ENCODE measurements around the gene KCNE3. TPM values are rescaled to one million over a fixed set of nuclear protein-coding genes. Genes with fewer than 3 reads are reported as not detected.

KCNE3 gene
- total and polyA plus RNA-seq, 2 of the 13 experiments (the other 11 are each of a cell fraction or from before 2014, with no cell fraction given): 0.33 to 2.2 TPM

GRCh38 chr11:74490941-74491340, 23.6 kb upstream of the KCNE3 start:
- Histone ChIP-seq H3K27ac (ENCODE audit: extremely low read length, insufficient read depth, low read length) (no peak overlapping the region), H3K4me2 (ENCODE audit: low read depth, low read length) (no peak overlapping the region), H2AFZ (ENCODE audit: low read length) (no peak overlapping the region), H3K27me3 (ENCODE audit: control insufficient read depth in 1 of 2, insufficient read depth in 2 of 2, low read length in 2 of 2) (no peaks in the 10 kb centered on the region; a peak in 1 of 5 replicates), H3K4me1 (ENCODE audit: insufficient read depth, low read length) (peaks cover 29% of the 10 kb centered on the region), H3K9ac (ENCODE audit: insufficient read depth, low read depth, low read length) (no peak overlapping the region), H3K4me3 (replicated peaks in 1 of 3; ENCODE audit: insufficient read depth in 1 of 3, low read depth in 2 of 3, low read length in 3 of 3) (no peak overlapping the region), H4K20me1 (ENCODE audit: insufficient read depth, low read length) (no peaks in the 10 kb centered on the region), H3K36me3 (replicated peaks in 1 of 2; ENCODE audit: control insufficient read depth in 1 of 2, insufficient read depth in 2 of 2, low read length in 2 of 2) (no peaks in the 10 kb centered on the region), H3K79me2 (ENCODE audit: insufficient read depth, low read length) (no peaks in the 10 kb centered on the region), H3K9me3 (ENCODE audit: low read length) (no peaks in the 10 kb centered on the region)
- FAIRE-seq (no peak), ATAC-seq (no peak), DNase-seq (ENCODE audit: low spot score) (no peak)
- in situ Hi-C loops (cut with HindIII; ENCODE audit: extremely low pct_ligation_motif_present, low pct_unique_long_range_greater_than_20kb): no loop called here
- no peak for TF ChIP-seq EHMT2 (IDR thresholded peaks at IDR 0.05; ENCODE audit: borderline replicate concordance, low read depth, low read length)
- TF ChIP-seq ATRX (CRISPR knock-in tag; IDR thresholded peaks at IDR 0.05; ENCODE audit: borderline replicate concordance): no peak
- TF ChIP-seq GTF3A (CRISPR knock-in tag; conservative IDR thresholded peaks at IDR 0.05): no peak
- no peak for TF ChIP-seq NFKBIZ (CRISPR knock-in tag; IDR thresholded peaks at IDR 0.05)
- TF ChIP-seq ZNF550 (CRISPR knock-in tag; IDR thresholded peaks at IDR 0.05; ENCODE audit: borderline replicate concordance): no peak
- no peak for TF ChIP-seq ZNF512 (CRISPR knock-in tag; IDR thresholded peaks at IDR 0.05)
- no peak for TF ChIP-seq RFX5 (IDR thresholded peaks at IDR 0.05; ENCODE audit: low read depth, low read length)
- no peak for TF ChIP-seq ZNF383 (CRISPR knock-in tag; IDR thresholded peaks at IDR 0.05; ENCODE audit: borderline replicate concordance)
- intact Hi-C loops (cut with micrococcal nuclease; ENCODE audit: unreplicated experiment): no loop called here
- WGBS (ENCODE audit: low lambda C conversion rate): 72% methylated on average over 4 of the region's 4 CpGs
- BruUV-seq (replicated peaks): no TSS peak
- CTCF ChIA-PET (ENCODE audit: low intra/inter-chr PET ratio, low total read pairs): no interaction called here
- POLR2A ChIA-PET: no interaction called here

All from HepG2 (cell line).